NCI-H345 treated with DMSO at 0.1 percent for 48 hours (cell line): ENCODE data around the gene CIC.
"Not testable (repeated sequence)": the region's sequence is repeated elsewhere in the genome, so short reads cannot be mapped to it uniquely, and the experiment has no call there.

Experiments
- DNase-seq: peaks from one replicate; lab custom pipeline; 2025; ENCODE audit not compliant: unreplicated experiment; lab: John Stamatoyannopoulos, UW

Gene CIC

GRCh38 chr19:42328854-42329253 lies 59.8 kb downstream of the CIC start:
- DNase-seq = no peak

GRCh38 chr19:42330241-42330711 lies 61.2 kb downstream of the CIC start:
- DNase-seq = no peak

GRCh38 chr19:42331333-42331732 lies 62.3 kb downstream of the CIC start:
- DNase-seq = not testable (repeated sequence)

DNA sequence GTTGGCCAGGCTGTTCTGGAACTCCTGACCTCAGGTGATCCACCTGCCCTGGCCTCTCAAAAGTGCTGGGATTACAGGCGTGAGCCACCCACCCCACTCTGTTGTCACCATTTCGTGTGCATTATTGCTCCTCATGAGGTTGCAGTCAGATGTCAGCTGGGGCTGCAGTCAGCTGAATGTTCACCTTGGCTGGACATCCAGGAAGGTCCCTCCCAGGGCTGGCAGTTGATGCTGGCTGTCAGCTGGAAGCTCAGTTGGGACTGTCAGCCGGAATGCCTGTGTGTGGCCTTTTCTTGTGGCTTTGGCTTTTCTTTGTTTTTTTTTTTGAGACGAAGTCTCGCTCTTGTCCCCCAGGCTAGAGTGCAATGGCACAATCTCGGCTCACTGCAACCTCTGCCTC lies 63.0 kb downstream of the CIC start:
- no peak for DNase-seq

DNA sequence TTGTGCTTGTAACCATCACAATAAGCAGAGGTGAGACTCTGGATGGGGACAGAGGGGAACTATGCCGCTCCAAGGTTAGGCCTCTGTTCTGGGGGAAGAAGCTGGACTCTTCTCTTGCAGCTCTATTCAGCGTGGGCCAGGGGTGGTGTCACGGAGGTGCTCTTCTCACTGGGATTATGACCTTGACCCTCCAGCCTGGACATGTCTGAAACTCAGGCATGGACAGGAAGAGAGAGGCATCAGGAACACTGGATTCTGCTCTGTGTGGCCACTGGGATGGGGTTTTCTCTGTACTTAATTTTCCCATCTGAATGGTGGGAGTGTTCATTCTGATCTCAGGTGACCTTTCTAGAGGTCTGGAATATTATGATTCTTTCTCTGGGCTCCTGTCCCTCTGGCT lies 64.0 kb downstream of the CIC start:
- no peak for DNase-seq

GRCh38 chr19:42333975-42334696 lies 65.1 kb downstream of the CIC start:
- DNase-seq = no peak

- no peak for DNase-seq
These were observed 65.8 kb downstream of the CIC start for GRCh38 chr19:42334697-42335373.

DNA sequence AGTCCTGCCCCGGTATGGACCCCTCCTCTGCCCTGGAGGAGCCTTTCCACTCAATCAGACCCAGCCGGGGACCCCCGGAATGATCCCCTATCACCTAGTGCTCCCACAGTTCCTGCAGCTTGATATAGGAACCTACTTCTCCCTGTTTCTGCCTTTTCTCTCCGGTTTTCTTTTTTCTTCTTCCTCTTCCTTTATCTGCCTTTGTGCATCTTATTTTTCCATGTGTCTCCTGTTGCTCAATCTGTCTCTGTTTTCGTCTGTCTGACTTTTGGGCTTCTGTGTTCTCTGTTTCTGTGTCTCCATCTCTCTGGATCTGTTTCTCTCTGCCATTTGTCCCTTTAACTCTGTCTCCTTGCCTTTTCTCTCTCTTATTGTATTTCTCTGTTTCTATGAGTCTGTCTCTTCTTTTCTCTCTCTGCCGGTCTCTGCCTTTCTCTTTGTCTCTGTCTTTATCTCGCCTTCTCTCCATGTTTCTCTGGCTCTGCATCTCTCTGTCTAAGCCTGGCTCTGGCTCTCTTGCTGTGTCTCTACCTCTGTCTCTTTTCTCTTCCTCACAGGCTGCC lies 66.4 kb downstream of the CIC start:
- DNase-seq = no peak

- DNase-seq = no peak
These were observed 66.9 kb downstream of the CIC start for GRCh38 chr19:42335971-42336370.

DNA sequence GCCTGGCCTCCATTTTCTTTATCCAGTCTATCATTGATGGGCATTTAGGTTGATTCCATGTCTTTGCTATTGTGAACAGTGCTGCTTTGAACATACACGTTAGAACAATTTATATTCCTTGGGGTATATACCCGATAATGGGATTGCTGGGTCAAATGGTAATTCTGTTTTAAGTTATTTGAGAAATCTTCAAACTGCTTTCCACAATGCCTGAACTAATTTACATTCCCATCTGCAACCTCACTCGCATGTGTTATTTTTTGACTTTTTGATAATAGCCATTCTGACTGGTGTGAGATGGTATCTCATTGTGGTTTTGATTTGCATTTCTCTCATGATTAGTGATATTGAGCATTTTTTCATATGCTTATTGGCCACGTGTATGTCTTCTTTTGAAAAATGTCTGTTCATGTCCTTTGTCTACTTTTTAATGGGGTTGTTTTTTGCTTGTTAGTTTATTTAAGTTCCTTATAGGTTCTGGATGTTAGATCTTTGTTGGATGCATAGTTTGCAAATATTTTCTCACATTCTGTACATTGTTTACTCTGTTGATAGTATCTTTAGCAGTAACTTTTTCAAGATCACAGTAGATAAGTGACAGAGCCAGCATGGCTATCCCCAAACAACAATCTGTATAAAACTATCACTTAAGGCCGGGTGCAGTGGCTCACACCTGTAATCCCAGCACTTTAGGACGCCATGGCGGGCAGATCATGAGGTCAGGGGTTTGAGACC lies 70.2 kb downstream of the CIC start:
- not testable (repeated sequence) for DNase-seq

GRCh38 chr19:42339922-42340321 lies 70.9 kb downstream of the CIC start:
- not testable (repeated sequence) for DNase-seq

DNA sequence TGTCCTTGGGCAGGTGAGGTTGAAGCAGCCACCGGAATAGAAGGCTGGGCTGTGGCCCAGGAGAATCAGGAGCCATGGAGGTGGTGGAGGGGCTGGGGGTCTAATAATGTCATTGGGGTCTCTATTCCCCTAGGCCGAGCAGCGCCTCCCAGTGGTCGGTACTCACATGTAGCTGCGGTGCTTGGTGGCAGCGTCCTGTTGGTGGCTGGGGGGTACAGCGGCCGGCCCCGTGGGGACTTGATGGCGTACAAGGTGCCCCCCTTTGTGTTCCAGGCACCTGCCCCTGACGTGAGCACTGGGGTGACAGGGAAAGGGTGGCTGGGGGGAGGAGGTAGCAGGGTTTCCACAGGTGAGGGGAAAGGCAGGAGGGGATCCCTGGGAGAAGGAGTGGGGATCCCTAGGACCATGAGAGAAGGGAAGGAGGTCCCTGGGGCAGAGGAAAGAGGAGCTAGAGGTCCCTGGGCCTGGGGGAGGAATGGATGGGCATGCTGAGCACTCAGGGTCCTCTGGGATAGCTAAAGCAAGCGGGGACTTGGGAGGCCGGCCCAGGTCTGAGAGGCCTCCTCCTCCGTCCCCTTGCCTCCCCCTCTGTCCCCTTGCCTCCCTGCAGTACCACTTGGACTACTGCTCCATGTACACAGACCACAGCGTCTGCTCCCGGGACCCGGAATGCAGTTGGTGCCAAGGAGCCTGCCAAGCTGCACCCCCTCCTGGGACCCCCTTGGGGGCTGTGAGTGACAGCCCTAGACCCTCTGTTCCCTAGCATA lies 74.5 kb downstream of the CIC start:
- DNase-seq = no peak

DNA sequence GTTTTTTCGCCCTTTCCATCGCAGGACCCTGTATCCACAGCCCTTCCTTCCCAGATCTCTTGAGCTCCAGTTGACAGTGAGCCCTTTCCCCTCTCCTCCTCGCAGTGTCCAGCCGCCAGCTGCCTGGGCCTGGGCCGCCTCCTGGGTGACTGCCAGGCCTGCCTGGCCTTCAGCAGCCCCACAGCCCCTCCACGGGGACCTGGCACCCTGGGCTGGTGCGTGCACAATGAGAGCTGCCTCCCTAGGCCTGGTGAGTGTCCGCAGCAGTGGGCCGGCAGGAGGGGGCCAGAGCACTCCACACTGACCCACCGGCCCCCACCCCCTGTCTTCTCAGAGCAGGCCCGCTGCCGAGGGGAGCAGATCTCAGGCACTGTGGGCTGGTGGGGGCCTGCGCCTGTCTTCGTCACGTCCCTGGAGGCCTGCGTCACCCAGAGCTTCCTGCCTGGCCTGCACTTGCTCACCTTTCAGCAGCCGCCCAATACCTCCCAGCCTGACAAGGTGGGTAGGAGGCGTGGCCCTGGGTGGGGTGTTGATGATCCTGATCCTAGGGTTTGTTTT lies 75.4 kb downstream of the CIC start:
- DNase-seq = no peak
